Neural progenitor cell (in vitro differentiated cells): ENCODE data around the gene CDK5RAP2. TPM values are rescaled to one million over a fixed set of nuclear protein-coding genes. Genes with fewer than 3 reads are reported as not detected.

ENCODE experiments used
- DNase-seq: peaks from one replicate; pipeline ENCODE4 v3.0.0-alpha.2; 2016; ENCODE audit warnings: low spot score
- H2AFZ ChIP-seq: fragments of 200-600 bp; sonication (generic); replicated peaks from 2 replicates; pipeline ENCODE4 v1.6.1; 2016; ENCODE audit warnings: antibody characterized with exemption
- H3F3A ChIP-seq: fragments of 200-600 bp; sonication (generic); 2 replicates; pipeline ENCODE4 v1.6.1; 2016; ENCODE audit warnings: antibody characterized with exemption, low read depth
- H3K27ac ChIP-seq: fragments of 200-600 bp; sonication (generic); 2 replicates; pipeline ENCODE4 v1.5.1; 2016; ENCODE audit warnings: mild to moderate bottlenecking
- H3K27me3 ChIP-seq: fragments of 200-600 bp; sonication (generic); 2 replicates; pipeline ENCODE4 v1.6.1; 2016; ENCODE audit warnings: mild to moderate bottlenecking, moderate library complexity
- H3K36me3 ChIP-seq: fragments of 200-600 bp; sonication (generic); 2 replicates; pipeline ENCODE4 v1.5.1; 2016
- H3K4me1 ChIP-seq: fragments of 200-600 bp; sonication (generic); 2 replicates; pipeline ENCODE4 v1.6.1; 2016; ENCODE audit warnings: mixed run types
- H3K4me2 ChIP-seq: fragments of 200-600 bp; sonication (generic); 2 replicates; pipeline ENCODE4 v1.6.1; 2016
- H3K4me3 ChIP-seq: fragments of 200-600 bp; sonication (generic); 2 replicates; pipeline ENCODE4 v1.5.1; 2016
- H3K79me2 ChIP-seq: fragments of 200-600 bp; sonication (generic); 2 replicates; pipeline ENCODE4 v1.6.1; 2016; ENCODE audit warnings: low read depth
- H3K9ac ChIP-seq: fragments of 200-600 bp; sonication (generic); 2 replicates; pipeline ENCODE4 v1.6.1; 2016
- H3K9me3 ChIP-seq: fragments of 200-600 bp; sonication (generic); 2 replicates; pipeline ENCODE4 v1.5.1; 2016; ENCODE audit warnings: low read depth
- H4K20me1 ChIP-seq: fragments of 200-600 bp; sonication (generic); 2 replicates; pipeline ENCODE4 v1.6.1; 2016; ENCODE audit warnings: low read depth
- H3K27ac Mint-ChIP-seq: 3 replicates; pipeline ENCODE4 v1.8.0; 2021; ENCODE audit warnings: mixed read lengths
- H3K27me3 Mint-ChIP-seq: 2 replicates; pipeline ENCODE4 v1.8.0; 2022; ENCODE audit warnings: low read depth, mild to moderate bottlenecking, inconsistent platforms, moderate library complexity, mixed read lengths; ENCODE audit not compliant: insufficient read depth
- H3K36me3 Mint-ChIP-seq: 3 replicates; pipeline ENCODE4 v1.8.0; 2021; ENCODE audit warnings: mixed read lengths
- H3K4me1 Mint-ChIP-seq: 3 replicates; pipeline ENCODE4 v1.8.0; 2021; ENCODE audit warnings: mixed read lengths
- H3K4me3 Mint-ChIP-seq: 3 replicates; pipeline ENCODE4 v1.8.0; 2021; ENCODE audit warnings: mild to moderate bottlenecking, moderate library complexity, mixed read lengths
- H3K9me3 Mint-ChIP-seq: 3 replicates; pipeline ENCODE4 v1.8.0; 2020; ENCODE audit warnings: mixed read lengths
- CTCF ChIP-seq: fragments of 200-600 bp; sonication (generic); IDR thresholded peaks from 2 replicates; pipeline ENCODE4 v1.5.1; 2017; ENCODE audit warnings: antibody characterized with exemption, mild to moderate bottlenecking
- EZH2 ChIP-seq: fragments of 200-600 bp; sonication (generic); IDR thresholded peaks from 2 replicates; pipeline ENCODE4 v1.6.1; 2017; ENCODE audit warnings: antibody characterized with exemption, mild to moderate bottlenecking, moderate library complexity
- EZH2phosphoT487 ChIP-seq: fragments of 200-600 bp; sonication (generic); IDR thresholded peaks from 2 replicates; pipeline ENCODE4 v1.6.1; 2017; ENCODE audit warnings: antibody characterized with exemption
- total RNA-seq: library from RNA; depleted of rRNA; stranded (reverse); fragments of >200 nt; gene quantifications from 2 replicates; pipeline ENCODE4 v1.2.3, GENCODE V29; 2015; ENCODE audit warnings: low replicate concordance

Gene CDK5RAP2
- total RNA-seq, 1 donor from 2014 or later: 62.5 TPM

GRCh38 chr9:120395376-120395775 is 184.6 kb downstream of the CDK5RAP2 start:
- H2AFZ ChIP-seq: no peak overlapping the region
- no peaks in the 10 kb centered on the region for H4K20me1 ChIP-seq
- DNase-seq: no peak
- H3K4me3 ChIP-seq: no peak overlapping the region
- H3K4me1 ChIP-seq: no peaks in the 10 kb centered on the region
- Mint-ChIP-seq H3K36me3 (peaks cover 49% of the 10 kb centered on the region), H3K27me3 (peaks cover 2% of the 10 kb centered on the region), H3K4me1 (no peaks in the 10 kb centered on the region), H3K9me3 (no peaks in the 10 kb centered on the region), H3K4me3 (no peak overlapping the region), H3K27ac (no peak overlapping the region)
- no peaks in the 10 kb centered on the region for H3K79me2 ChIP-seq
- H3K27me3 ChIP-seq: no peaks in the 10 kb centered on the region
- H3K9me3 ChIP-seq: no peaks in the 10 kb centered on the region
- no peak overlapping the region for H3K9ac ChIP-seq
- TF ChIP-seq CTCF (no peak), EZH2 (no peak), EZH2phosphoT487 (no peak)
- peaks cover 9% of the 10 kb centered on the region for H3K36me3 ChIP-seq
- H3K4me2 ChIP-seq: no peak overlapping the region
- H3F3A ChIP-seq: no peaks in the 10 kb centered on the region
- H3K27ac ChIP-seq: no peak overlapping the region

GRCh38 chr9:120394058-120394669 is 185.8 kb downstream of the CDK5RAP2 start:
- Histone ChIP-seq H3K4me1 (no peaks in the 10 kb centered on the region), H2AFZ (no peak overlapping the region), H3K36me3 (peaks cover 9% of the 10 kb centered on the region), H3K27me3 (no peaks in the 10 kb centered on the region), H3K4me2 (no peak overlapping the region), H4K20me1 (no peaks in the 10 kb centered on the region), H3K9me3 (no peaks in the 10 kb centered on the region), H3K79me2 (no peaks in the 10 kb centered on the region), H3K27ac (no peak overlapping the region), H3F3A (no peaks in the 10 kb centered on the region), H3K4me3 (no peak overlapping the region), H3K9ac (no peak overlapping the region)
- TF ChIP-seq EZH2 (no peak), CTCF (no peak), EZH2phosphoT487 (no peak)
- DNase-seq: no peak
- Mint-ChIP-seq H3K4me1 (no peaks in the 10 kb centered on the region), H3K4me3 (no peak overlapping the region), H3K9me3 (no peaks in the 10 kb centered on the region), H3K36me3 (peaks cover 41% of the 10 kb centered on the region), H3K27ac (no peak overlapping the region), H3K27me3 (peaks cover 2% of the 10 kb centered on the region)

GRCh38 chr9:120393386-120394057 is 186.4 kb downstream of the CDK5RAP2 start:
- no peak overlapping the region for H3K27ac ChIP-seq
- no peak overlapping the region for H3K4me3 ChIP-seq
- Mint-ChIP-seq H3K27ac (no peak overlapping the region), H3K9me3 (no peaks in the 10 kb centered on the region), H3K4me1 (no peaks in the 10 kb centered on the region), H3K36me3 (peaks cover 42% of the 10 kb centered on the region), H3K4me3 (no peak overlapping the region), H3K27me3 (peaks cover 4% of the 10 kb centered on the region)
- no peak overlapping the region for H3K4me2 ChIP-seq
- H4K20me1 ChIP-seq: no peaks in the 10 kb centered on the region
- H3K9ac ChIP-seq: no peak overlapping the region
- TF ChIP-seq CTCF (no peak), EZH2 (no peak), EZH2phosphoT487 (no peak)
- no peaks in the 10 kb centered on the region for H3K27me3 ChIP-seq
- no peaks in the 10 kb centered on the region for H3K4me1 ChIP-seq
- H3K79me2 ChIP-seq: no peaks in the 10 kb centered on the region
- H3K36me3 ChIP-seq: peaks cover 5% of the 10 kb centered on the region
- H3F3A ChIP-seq: no peaks in the 10 kb centered on the region
- no peak overlapping the region for H2AFZ ChIP-seq
- no peak for DNase-seq
- H3K9me3 ChIP-seq: no peaks in the 10 kb centered on the region
